Fibroblast of mammary gland (primary cell): Measurements from ENCODE around the gene CRHR2.

Experiments
- DNase-seq: peaks from one replicate; pipeline ENCODE4 v3.0.0-alpha.2; 2010; ENCODE audit warnings: low read depth
- H3K4me3 ChIP-seq: 2 replicates; pipeline ENCODE4 v1.5.1; 2011; ENCODE audit warnings: low read depth, mild to moderate bottlenecking, low read length, moderate library complexity; ENCODE audit not compliant: control insufficient read depth
- CTCF ChIP-seq: conservative IDR thresholded peaks from 2 replicates; pipeline ENCODE4 v1.5.1; 2011; ENCODE audit warnings: low read depth, low read length, inconsistent platforms; ENCODE audit not compliant: control insufficient read depth, insufficient read depth

CRHR2 gene

GRCh38 chr7:30702200-30702599 lies 19.9 kb upstream of the CRHR2 start:
- no peak overlapping the region for H3K4me3 ChIP-seq
- peak; percentile 16 for DNase-seq
- TF ChIP-seq CTCF, result peak; percentile 34

GRCh38 chr7:30700941-30701340 lies 18.7 kb upstream of the CRHR2 start:
- TF ChIP-seq CTCF, result no peak
- H3K4me3 ChIP-seq, result no peak overlapping the region
- no peak for DNase-seq

GRCh38 chr7:30699706-30700495 lies 17.6 kb upstream of the CRHR2 start:
- TF ChIP-seq CTCF, result no peak
- H3K4me3 ChIP-seq, result no peak overlapping the region
- DNase-seq, result no peak

- no peak for TF ChIP-seq CTCF
- H3K4me3 ChIP-seq, result no peak overlapping the region
- DNase-seq, result no peak
These were observed 16.2 kb upstream of the CRHR2 start for GRCh38 chr7:30698481-30698880.

GRCh38 chr7:30697719-30698460 lies 15.6 kb upstream of the CRHR2 start:
- no peak for TF ChIP-seq CTCF
- DNase-seq, result no peak
- H3K4me3 ChIP-seq, result no peak overlapping the region

DNA sequence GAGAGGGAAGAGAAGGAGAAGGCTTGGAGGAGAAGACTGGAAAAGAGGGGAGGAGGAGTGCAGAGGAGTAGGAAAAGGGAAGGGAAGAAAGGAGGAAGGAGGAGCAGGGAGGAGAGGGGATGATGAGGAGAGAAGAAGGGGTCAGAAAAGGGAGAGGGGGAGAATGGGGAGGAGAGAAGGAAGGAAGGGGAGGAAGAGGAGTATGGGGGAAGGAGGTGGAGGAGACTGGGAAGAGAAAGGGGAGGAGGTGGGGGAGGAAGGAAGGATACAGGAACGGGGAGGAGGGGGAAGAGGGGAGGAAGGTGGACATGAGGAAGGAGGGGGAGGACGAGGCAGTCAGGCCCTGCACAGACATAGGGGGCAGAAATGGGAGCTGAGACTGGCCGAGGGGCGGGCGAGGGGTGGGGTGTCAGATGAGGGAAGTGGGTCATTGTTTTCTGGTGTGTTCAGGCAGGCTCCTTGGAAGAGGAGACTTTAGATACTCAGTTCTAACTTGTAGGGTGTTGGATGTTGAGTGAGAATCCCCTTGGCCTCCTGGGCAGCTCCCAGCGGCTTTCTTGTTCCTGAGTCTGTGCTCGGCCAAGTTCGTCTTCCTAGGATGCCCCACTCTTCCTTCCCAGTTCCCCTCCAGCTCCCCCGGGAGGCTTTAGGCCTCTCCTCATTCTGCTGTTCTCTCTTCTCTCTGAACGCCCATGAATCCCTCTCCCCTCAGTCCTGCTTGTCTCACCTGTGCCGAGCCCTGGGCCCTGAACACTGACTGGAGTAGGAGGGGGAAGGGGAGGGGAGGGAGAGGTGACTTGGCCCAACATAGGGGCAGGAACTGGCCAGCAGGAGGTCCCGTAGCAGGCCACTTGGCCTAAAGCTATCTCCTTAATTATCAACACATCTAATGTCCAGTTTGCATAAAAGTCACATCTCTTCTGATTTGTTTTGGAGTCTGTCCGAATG lies 12.8 kb upstream of the CRHR2 start:
- DNase-seq, result no peak
- no peak for TF ChIP-seq CTCF
- H3K4me3 ChIP-seq, result no peak overlapping the region
